OCI-LY1 (cell line): ENCODE measurements around the gene MYO10.

Experiments
- H2AFZ ChIP-seq: fragments of 200-600 bp; sonication (generic), shearing (Covaris generic); 2 replicates; pipeline ENCODE4 v1.6.0; 2014; ENCODE audit warnings: antibody characterized with exemption, mild to moderate bottlenecking, low read length
- H3F3A ChIP-seq: fragments of 200-600 bp; sonication (generic), shearing (Covaris generic); 2 replicates; pipeline ENCODE4 v1.6.0; 2014; ENCODE audit warnings: mild to moderate bottlenecking, antibody characterized with exemption, low read length, moderate library complexity; ENCODE audit not compliant: insufficient read depth
- H3K27ac ChIP-seq: fragments of 200-600 bp; sonication (generic); 2 replicates; pipeline ENCODE4 v1.5.1; 2014; ENCODE audit warnings: low read length, mixed run types, mild to moderate bottlenecking, low read depth; ENCODE audit not compliant: poor library complexity, severe bottlenecking
- H3K27me3 ChIP-seq: fragments of 200-600 bp; sonication (generic); 2 replicates; pipeline ENCODE4 v1.6.0; 2014; ENCODE audit warnings: antibody characterized with exemption, mild to moderate bottlenecking, low read length, moderate library complexity; ENCODE audit not compliant: insufficient read depth
- H3K36me3 ChIP-seq: fragments of 200-600 bp; sonication (generic); 2 replicates; pipeline ENCODE4 v1.6.1; 2014; ENCODE audit warnings: mild to moderate bottlenecking, antibody characterized with exemption, low read length, moderate library complexity, mixed read lengths; ENCODE audit not compliant: insufficient read depth
- H3K4me1 ChIP-seq: fragments of 200-600 bp; sonication (generic); 2 replicates; pipeline ENCODE4 v1.5.1; 2014; ENCODE audit warnings: mild to moderate bottlenecking, low read length, moderate library complexity; ENCODE audit not compliant: insufficient read depth, severe bottlenecking
- H3K4me2 ChIP-seq: fragments of 200-600 bp; sonication (generic), shearing (Covaris generic); 2 replicates; pipeline ENCODE4 v1.6.1; 2014; ENCODE audit warnings: low read length
- H3K4me3 ChIP-seq: fragments of 200-600 bp; sonication (generic); 2 replicates; pipeline ENCODE4 v1.5.1; 2014; ENCODE audit warnings: low read length, low read depth, mild to moderate bottlenecking, mixed read lengths; ENCODE audit not compliant: poor library complexity, severe bottlenecking
- H3K79me2 ChIP-seq: fragments of 200-600 bp; shearing (Covaris generic); 2 replicates; pipeline ENCODE4 v1.6.1; 2016; ENCODE audit warnings: mixed run types, low read length, mixed read lengths; ENCODE audit not compliant: insufficient read depth
- H3K9ac ChIP-seq: fragments of 200-600 bp; sonication (generic), shearing (Covaris generic); 2 replicates; pipeline ENCODE4 v1.6.1; 2014; ENCODE audit warnings: mild to moderate bottlenecking, low read length, mixed read lengths
- H3K9me2 ChIP-seq: fragments of 200-600 bp; sonication (generic), shearing (Covaris generic); 2 replicates; pipeline ENCODE4 v1.6.1; 2014; ENCODE audit warnings: low read depth, mild to moderate bottlenecking, low read length, mixed read lengths
- H3K9me3 ChIP-seq: fragments of 200-600 bp; shearing (Covaris generic); 2 replicates; pipeline ENCODE4 v1.6.1; 2014; ENCODE audit warnings: low read length, mixed read lengths
- H4K20me1 ChIP-seq: fragments of 200-600 bp; sonication (generic), shearing (Covaris generic); 2 replicates; pipeline ENCODE4 v1.6.0; 2016; ENCODE audit warnings: mild to moderate bottlenecking, low read length; ENCODE audit not compliant: insufficient read depth
- EZH2 ChIP-seq: fragments of 200-600 bp; sonication (generic), shearing (Covaris generic); IDR thresholded peaks from 2 replicates; pipeline ENCODE4 v1.8.0; 2017; ENCODE audit warnings: borderline replicate concordance, mixed run types, mild to moderate bottlenecking, antibody characterized with exemption, low read length, moderate library complexity, mixed read lengths
- TF ChIP-seq, protein P1 (sequence below): fragments of 200-600 bp; sonication (generic), shearing (Covaris generic); IDR thresholded peaks from 2 replicates; pipeline ENCODE4 v1.5.1; 2017; ENCODE audit warnings: mild to moderate bottlenecking, antibody characterized with exemption, low read length, moderate library complexity, mixed read lengths

MYO10 gene

DNA sequence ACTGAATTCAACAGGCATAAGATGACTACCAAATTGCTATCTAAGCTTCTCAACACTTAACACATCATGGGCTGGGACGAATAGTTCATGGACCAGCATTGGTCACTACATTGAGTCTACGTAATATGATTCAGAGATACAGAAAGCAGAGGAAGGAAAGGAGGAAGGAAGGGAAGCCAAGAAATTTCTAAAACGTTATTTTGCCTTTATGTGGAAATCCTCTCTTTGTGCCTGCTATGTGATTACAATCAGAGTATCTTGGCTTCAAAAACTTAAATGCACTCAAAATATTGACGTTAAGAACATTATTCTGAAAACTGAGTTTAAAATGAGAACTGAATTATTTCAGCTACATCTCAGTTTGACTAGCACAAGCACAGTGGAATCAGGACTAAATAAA, 231.1 kb downstream of the MYO10 start:
- Histone ChIP-seq H3K27me3 (no peaks in the 10 kb centered on the region), H3K36me3 (no peaks in the 10 kb centered on the region), H3K9me3 (no peaks in the 10 kb centered on the region), H3K27ac (no peak overlapping the region), H3F3A (no peaks in the 10 kb centered on the region), H3K9me2 (no peaks in the 10 kb centered on the region), H3K4me2 (no peak overlapping the region), H3K79me2 (no peaks in the 10 kb centered on the region), H2AFZ (no peak overlapping the region), H4K20me1 (no peaks in the 10 kb centered on the region), H3K4me3 (no peak overlapping the region), H3K4me1 (no peaks in the 10 kb centered on the region), H3K9ac (no peak overlapping the region)
- TF ChIP-seq, protein P1, sequence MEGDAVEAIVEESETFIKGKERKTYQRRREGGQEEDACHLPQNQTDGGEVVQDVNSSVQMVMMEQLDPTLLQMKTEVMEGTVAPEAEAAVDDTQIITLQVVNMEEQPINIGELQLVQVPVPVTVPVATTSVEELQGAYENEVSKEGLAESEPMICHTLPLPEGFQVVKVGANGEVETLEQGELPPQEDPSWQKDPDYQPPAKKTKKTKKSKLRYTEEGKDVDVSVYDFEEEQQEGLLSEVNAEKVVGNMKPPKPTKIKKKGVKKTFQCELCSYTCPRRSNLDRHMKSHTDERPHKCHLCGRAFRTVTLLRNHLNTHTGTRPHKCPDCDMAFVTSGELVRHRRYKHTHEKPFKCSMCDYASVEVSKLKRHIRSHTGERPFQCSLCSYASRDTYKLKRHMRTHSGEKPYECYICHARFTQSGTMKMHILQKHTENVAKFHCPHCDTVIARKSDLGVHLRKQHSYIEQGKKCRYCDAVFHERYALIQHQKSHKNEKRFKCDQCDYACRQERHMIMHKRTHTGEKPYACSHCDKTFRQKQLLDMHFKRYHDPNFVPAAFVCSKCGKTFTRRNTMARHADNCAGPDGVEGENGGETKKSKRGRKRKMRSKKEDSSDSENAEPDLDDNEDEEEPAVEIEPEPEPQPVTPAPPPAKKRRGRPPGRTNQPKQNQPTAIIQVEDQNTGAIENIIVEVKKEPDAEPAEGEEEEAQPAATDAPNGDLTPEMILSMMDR, result no peak

DNA sequence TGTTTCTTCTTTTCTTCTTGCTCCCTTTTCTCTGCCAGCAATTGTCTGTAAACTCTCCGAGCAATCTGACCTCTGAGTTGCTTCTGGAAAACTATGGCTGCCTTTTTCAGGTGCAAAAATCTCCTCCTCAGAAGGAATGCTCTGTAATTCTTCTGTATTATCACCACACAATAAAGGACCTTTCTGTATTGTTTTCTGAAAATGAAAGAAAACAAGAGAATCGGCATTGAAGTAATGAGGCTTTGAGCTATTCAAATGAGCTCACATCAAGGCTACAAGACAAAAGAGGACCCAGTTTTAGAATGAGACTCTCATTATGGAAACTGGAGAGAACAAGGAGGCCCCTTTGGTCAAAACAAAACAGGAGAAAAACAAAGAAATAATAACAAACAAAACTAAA, 233.1 kb downstream of the MYO10 start:
- no peak overlapping the region for H3K27ac ChIP-seq
- no peaks in the 10 kb centered on the region for H3K36me3 ChIP-seq
- H3K4me2 ChIP-seq, result no peak overlapping the region
- no peak overlapping the region for H2AFZ ChIP-seq
- no peaks in the 10 kb centered on the region for H3K9me3 ChIP-seq
- H3K79me2 ChIP-seq, result no peaks in the 10 kb centered on the region
- H3F3A ChIP-seq, result no peaks in the 10 kb centered on the region
- TF ChIP-seq, protein P1, result no peak
- TF ChIP-seq EZH2, result no peak
- H3K9me2 ChIP-seq, result no peaks in the 10 kb centered on the region
- no peaks in the 10 kb centered on the region for H3K27me3 ChIP-seq
- H3K9ac ChIP-seq, result no peak overlapping the region
- H3K4me3 ChIP-seq, result no peak overlapping the region
- H3K4me1 ChIP-seq, result no peaks in the 10 kb centered on the region
- no peaks in the 10 kb centered on the region for H4K20me1 ChIP-seq

- Histone ChIP-seq H3K4me3 (no peak overlapping the region), H3K4me1 (no peaks in the 10 kb centered on the region), H3K36me3 (no peaks in the 10 kb centered on the region), H3K9me3 (no peaks in the 10 kb centered on the region), H3F3A (no peaks in the 10 kb centered on the region), H3K27me3 (no peaks in the 10 kb centered on the region), H3K27ac (no peak overlapping the region), H3K9ac (no peak overlapping the region), H4K20me1 (no peaks in the 10 kb centered on the region), H2AFZ (no peak overlapping the region), H3K9me2 (no peaks in the 10 kb centered on the region), H3K79me2 (no peaks in the 10 kb centered on the region), H3K4me2 (no peak overlapping the region)
- TF ChIP-seq, protein P1, result no peak
- TF ChIP-seq EZH2, result no peak
These were observed 234.7 kb downstream of the MYO10 start for GRCh38 chr5:16701134-16702099.
